HEK293 (cell line): ENCODE results near the gene PPP1R27.

Source experiments
- EGR2 ChIP-seq: fragments of 450-650 bp; formaldehyde crosslinking; IDR thresholded peaks from 2 replicates; pipeline ENCODE4 v1.5.1; 2016; ENCODE audit warnings: low read depth, missing biosample characterization, missing genetic modification characterization
- GLIS2 ChIP-seq: fragments of 450-650 bp; formaldehyde crosslinking; IDR thresholded peaks from 2 replicates; pipeline ENCODE4 v1.5.1; 2016; ENCODE audit warnings: missing biosample characterization, missing genetic modification characterization
- HOXA7 ChIP-seq: sonication (generic); formaldehyde crosslinking; IDR thresholded peaks from 2 replicates; pipeline ENCODE4 v1.8.1; 2022; ENCODE audit warnings: missing genetic modification reagents, borderline replicate concordance
- HOXC10 ChIP-seq: sonication (generic); formaldehyde crosslinking; IDR thresholded peaks from 2 replicates; pipeline ENCODE4 v1.8.1; 2023; ENCODE audit warnings: mild to moderate bottlenecking, missing genetic modification reagents
- KLF16 ChIP-seq: fragments of 450-650 bp; formaldehyde crosslinking; IDR thresholded peaks from 2 replicates; pipeline ENCODE4 v1.5.1; 2017; ENCODE audit warnings: missing biosample characterization, missing genetic modification characterization
- KLF8 ChIP-seq: fragments of 450-650 bp; formaldehyde crosslinking; IDR thresholded peaks from 2 replicates; pipeline ENCODE4 v1.5.1; 2016; ENCODE audit warnings: missing biosample characterization, missing genetic modification characterization
- ZFHX2 ChIP-seq: fragments of 450-650 bp; formaldehyde crosslinking; conservative IDR thresholded peaks from 2 replicates; pipeline ENCODE4 v1.5.1; 2016; ENCODE audit warnings: missing biosample characterization, missing genetic modification characterization
- ZFP41 ChIP-seq: fragments of 450-650 bp; formaldehyde crosslinking; IDR thresholded peaks from 2 replicates; pipeline ENCODE4 v1.5.1; 2016; ENCODE audit warnings: missing biosample characterization, missing genetic modification characterization, borderline replicate concordance
- ZFP69B ChIP-seq: fragments of 450-650 bp; formaldehyde crosslinking; IDR thresholded peaks from 2 replicates; pipeline ENCODE4 v1.5.1; 2016; ENCODE audit warnings: missing biosample characterization, missing genetic modification characterization
- ZNF114 ChIP-seq: fragments of 450-650 bp; formaldehyde crosslinking; IDR thresholded peaks from 2 replicates; pipeline ENCODE4 v1.5.0; 2017; ENCODE audit warnings: missing biosample characterization, missing genetic modification characterization
- ZNF132 ChIP-seq: fragments of 450-650 bp; formaldehyde crosslinking; IDR thresholded peaks from 2 replicates; pipeline ENCODE4 v1.5.1; 2017; ENCODE audit warnings: missing biosample characterization, missing genetic modification characterization, borderline replicate concordance
- ZNF146 ChIP-seq: fragments of 450-650 bp; formaldehyde crosslinking; IDR thresholded peaks from 2 replicates; pipeline ENCODE4 v1.5.1; 2016; ENCODE audit warnings: missing biosample characterization, missing genetic modification characterization
- ZNF169 ChIP-seq: fragments of 450-650 bp; formaldehyde crosslinking; IDR thresholded peaks from 2 replicates; pipeline ENCODE4 v1.5.1; 2016; ENCODE audit warnings: missing biosample characterization, missing genetic modification characterization
- ZNF184 ChIP-seq: fragments of 450-650 bp; IDR thresholded peaks from 2 replicates; pipeline ENCODE4 v1.5.1; 2018; ENCODE audit warnings: missing biosample characterization, mild to moderate bottlenecking, missing genetic modification characterization
- ZNF223 ChIP-seq: fragments of 450-650 bp; formaldehyde crosslinking; IDR thresholded peaks from 2 replicates; pipeline ENCODE4 v1.5.1; 2016; ENCODE audit warnings: missing biosample characterization, missing genetic modification characterization
- ZNF23 ChIP-seq: fragments of 450-650 bp; formaldehyde crosslinking; IDR thresholded peaks from 2 replicates; pipeline ENCODE4 v1.5.1; 2016; ENCODE audit warnings: missing biosample characterization, missing genetic modification characterization, borderline replicate concordance
- ZNF37A ChIP-seq: fragments of 450-650 bp; IDR thresholded peaks from 2 replicates; pipeline ENCODE4 v1.5.1; 2018; ENCODE audit warnings: missing biosample characterization, missing genetic modification characterization
- ZNF423 ChIP-seq: fragments of 450-650 bp; formaldehyde crosslinking; IDR thresholded peaks from 2 replicates; pipeline ENCODE4 v1.5.1; 2016; ENCODE audit warnings: missing biosample characterization, missing genetic modification characterization
- ZNF621 ChIP-seq: fragments of 450-650 bp; formaldehyde crosslinking; IDR thresholded peaks from 2 replicates; pipeline ENCODE4 v1.5.1; 2017; ENCODE audit warnings: missing biosample characterization, missing genetic modification characterization
- ZNF707 ChIP-seq: fragments of 450-650 bp; formaldehyde crosslinking; IDR thresholded peaks from 2 replicates; pipeline ENCODE4 v1.5.1; 2016; ENCODE audit warnings: missing biosample characterization, missing genetic modification characterization
- ZNF747 ChIP-seq: fragments of 450-650 bp; formaldehyde crosslinking; IDR thresholded peaks from 2 replicates; pipeline ENCODE4 v1.5.1; 2016; ENCODE audit warnings: missing biosample characterization, missing genetic modification characterization
- ZNF843 ChIP-seq: fragments of 450-650 bp; formaldehyde crosslinking; IDR thresholded peaks from 2 replicates; pipeline ENCODE4 v1.5.1; 2016; ENCODE audit warnings: missing biosample characterization, missing genetic modification characterization
- TF ChIP-seq, protein P1 (sequence below): fragments of 450-650 bp; formaldehyde crosslinking; IDR thresholded peaks from 2 replicates; pipeline ENCODE4 v1.5.1; 2017; ENCODE audit warnings: missing biosample characterization, mild to moderate bottlenecking, missing genetic modification characterization, moderate library complexity
- TF ChIP-seq, protein P2 (sequence below): fragments of 450-650 bp; IDR thresholded peaks from 2 replicates; pipeline ENCODE4 v1.5.1; 2018; ENCODE audit warnings: missing biosample characterization, missing genetic modification characterization
- TF ChIP-seq, protein P3 (sequence below): fragments of 450-650 bp; formaldehyde crosslinking; IDR thresholded peaks from 2 replicates; pipeline ENCODE4 v1.5.1; 2016; ENCODE audit warnings: missing biosample characterization, missing genetic modification characterization
- TF ChIP-seq, protein P4 (sequence below): fragments of 450-650 bp; IDR thresholded peaks from 2 replicates; pipeline ENCODE4 v1.5.1; 2018; ENCODE audit warnings: missing biosample characterization, mild to moderate bottlenecking, missing genetic modification characterization
- TF ChIP-seq, protein P5 (sequence below): fragments of 450-650 bp; formaldehyde crosslinking; IDR thresholded peaks from 2 replicates; pipeline ENCODE4 v1.5.1; 2016; ENCODE audit warnings: missing biosample characterization, missing genetic modification characterization
- TF ChIP-seq, protein P6 (sequence below): fragments of 450-650 bp; formaldehyde crosslinking; IDR thresholded peaks from 2 replicates; pipeline ENCODE4 v1.5.1; 2016; ENCODE audit warnings: missing biosample characterization, missing genetic modification characterization

The PPP1R27 gene

DNA sequence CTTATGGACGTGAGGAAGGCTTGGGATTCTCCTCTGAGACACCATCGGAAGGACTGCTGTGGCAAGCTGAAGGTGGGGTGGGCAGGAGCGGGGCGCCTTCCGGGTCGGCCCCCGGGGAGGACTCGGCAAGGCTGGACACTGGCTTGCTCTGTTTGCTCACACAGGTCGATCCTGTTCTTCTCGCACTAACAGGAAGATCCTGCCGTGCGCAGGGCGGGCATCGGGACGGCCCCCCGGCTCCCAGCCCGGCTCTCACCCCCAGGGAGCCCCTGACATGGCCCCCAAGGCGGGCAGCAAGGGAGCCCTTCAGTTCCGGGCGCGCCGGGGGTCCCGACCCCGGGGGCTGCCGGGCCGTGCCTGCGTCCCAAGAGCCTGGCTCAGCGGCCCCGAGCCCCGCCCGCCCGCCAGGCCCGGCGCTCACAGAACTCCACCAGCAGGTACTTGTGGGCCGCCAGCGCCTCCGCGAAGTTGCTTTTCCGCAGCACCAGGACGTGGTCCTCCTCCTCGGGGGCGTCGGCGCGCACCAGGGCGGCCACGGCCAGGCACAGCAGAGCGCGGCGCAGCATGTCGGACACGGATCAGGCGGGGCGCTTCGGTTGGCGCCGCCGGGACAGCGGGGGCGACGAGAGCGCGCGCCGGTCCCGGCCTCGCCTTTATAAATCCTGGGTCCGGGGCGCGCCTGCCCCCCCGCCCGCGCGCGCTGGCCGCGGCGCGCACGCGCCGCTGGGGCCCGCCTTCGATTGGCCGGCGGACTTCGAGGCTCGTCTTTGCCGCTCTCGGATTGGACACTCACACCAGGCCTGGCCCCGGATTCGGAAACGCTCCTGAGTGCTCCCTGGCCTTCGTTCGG lies 25.3 kb upstream of the PPP1R27 start, which contains the start of gene P4HB (continued):
- TF ChIP-seq ZNF184 (tag by site-specific recombination) (no peak), ZNF423 (tag by site-specific recombination) (no peak), ZNF114 (no peak), ZNF707 (tag by site-specific recombination) (no peak), ZNF621 (tag by site-specific recombination) (no peak), ZNF223 (tag by site-specific recombination) (no peak), ZNF747 (tag by site-specific recombination) (no peak), ZFP41 (tag by site-specific recombination) (no peak), ZNF132 (tag by site-specific recombination) (no peak), ZNF843 (tag by site-specific recombination) (no peak), ZNF146 (no peak), ZFHX2 (peak; percentile 72), ZFP69B (tag by site-specific recombination) (no peak), ZNF37A (no peak), HOXA7 (CRISPR knock-in tag) (no peak), GLIS2 (tag by site-specific recombination) (peak; percentile 86), ZNF169 (tag by site-specific recombination) (no peak), HOXC10 (CRISPR knock-in tag) (no peak), ZNF23 (tag by site-specific recombination) (no peak), KLF16 (tag by site-specific recombination) (peak; percentile 33; the same call in 1 of the 2 replicates), EGR2 (0 out of 2 replicates have a peak, but pooled peaks have one; percentile 24), KLF8 (tag by site-specific recombination) (no peak)
- TF ChIP-seq, protein P1, sequence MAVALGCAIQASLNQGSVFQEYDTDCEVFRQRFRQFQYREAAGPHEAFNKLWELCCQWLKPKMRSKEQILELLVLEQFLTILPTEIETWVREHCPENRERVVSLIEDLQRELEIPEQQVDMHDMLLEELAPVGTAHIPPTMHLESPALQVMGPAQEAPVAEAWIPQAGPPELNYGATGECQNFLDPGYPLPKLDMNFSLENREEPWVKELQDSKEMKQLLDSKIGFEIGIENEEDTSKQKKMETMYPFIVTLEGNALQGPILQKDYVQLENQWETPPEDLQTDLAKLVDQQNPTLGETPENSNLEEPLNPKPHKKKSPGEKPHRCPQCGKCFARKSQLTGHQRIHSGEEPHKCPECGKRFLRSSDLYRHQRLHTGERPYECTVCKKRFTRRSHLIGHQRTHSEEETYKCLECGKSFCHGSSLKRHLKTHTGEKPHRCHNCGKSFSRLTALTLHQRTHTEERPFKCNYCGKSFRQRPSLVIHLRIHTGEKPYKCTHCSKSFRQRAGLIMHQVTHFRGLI, result no peak
- TF ChIP-seq, protein P2, sequence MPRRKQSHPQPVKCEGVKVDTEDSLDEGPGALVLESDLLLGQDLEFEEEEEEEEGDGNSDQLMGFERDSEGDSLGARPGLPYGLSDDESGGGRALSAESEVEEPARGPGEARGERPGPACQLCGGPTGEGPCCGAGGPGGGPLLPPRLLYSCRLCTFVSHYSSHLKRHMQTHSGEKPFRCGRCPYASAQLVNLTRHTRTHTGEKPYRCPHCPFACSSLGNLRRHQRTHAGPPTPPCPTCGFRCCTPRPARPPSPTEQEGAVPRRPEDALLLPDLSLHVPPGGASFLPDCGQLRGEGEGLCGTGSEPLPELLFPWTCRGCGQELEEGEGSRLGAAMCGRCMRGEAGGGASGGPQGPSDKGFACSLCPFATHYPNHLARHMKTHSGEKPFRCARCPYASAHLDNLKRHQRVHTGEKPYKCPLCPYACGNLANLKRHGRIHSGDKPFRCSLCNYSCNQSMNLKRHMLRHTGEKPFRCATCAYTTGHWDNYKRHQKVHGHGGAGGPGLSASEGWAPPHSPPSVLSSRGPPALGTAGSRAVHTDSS, result no peak
- TF ChIP-seq, protein P3, sequence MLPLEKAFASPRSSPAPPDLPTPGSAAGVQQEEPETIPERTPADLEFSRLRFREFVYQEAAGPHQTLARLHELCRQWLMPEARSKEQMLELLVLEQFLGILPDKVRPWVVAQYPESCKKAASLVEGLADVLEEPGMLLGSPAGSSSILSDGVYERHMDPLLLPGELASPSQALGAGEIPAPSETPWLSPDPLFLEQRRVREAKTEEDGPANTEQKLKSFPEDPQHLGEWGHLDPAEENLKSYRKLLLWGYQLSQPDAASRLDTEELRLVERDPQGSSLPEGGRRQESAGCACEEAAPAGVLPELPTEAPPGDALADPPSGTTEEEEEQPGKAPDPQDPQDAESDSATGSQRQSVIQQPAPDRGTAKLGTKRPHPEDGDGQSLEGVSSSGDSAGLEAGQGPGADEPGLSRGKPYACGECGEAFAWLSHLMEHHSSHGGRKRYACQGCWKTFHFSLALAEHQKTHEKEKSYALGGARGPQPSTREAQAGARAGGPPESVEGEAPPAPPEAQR (tag by site-specific recombination), result no peak
- TF ChIP-seq, protein P4, sequence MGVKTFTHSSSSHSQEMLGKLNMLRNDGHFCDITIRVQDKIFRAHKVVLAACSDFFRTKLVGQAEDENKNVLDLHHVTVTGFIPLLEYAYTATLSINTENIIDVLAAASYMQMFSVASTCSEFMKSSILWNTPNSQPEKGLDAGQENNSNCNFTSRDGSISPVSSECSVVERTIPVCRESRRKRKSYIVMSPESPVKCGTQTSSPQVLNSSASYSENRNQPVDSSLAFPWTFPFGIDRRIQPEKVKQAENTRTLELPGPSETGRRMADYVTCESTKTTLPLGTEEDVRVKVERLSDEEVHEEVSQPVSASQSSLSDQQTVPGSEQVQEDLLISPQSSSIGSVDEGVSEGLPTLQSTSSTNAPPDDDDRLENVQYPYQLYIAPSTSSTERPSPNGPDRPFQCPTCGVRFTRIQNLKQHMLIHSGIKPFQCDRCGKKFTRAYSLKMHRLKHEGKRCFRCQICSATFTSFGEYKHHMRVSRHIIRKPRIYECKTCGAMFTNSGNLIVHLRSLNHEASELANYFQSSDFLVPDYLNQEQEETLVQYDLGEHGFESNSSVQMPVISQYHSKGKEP (tag by site-specific recombination), result no peak
- TF ChIP-seq, protein P5, sequence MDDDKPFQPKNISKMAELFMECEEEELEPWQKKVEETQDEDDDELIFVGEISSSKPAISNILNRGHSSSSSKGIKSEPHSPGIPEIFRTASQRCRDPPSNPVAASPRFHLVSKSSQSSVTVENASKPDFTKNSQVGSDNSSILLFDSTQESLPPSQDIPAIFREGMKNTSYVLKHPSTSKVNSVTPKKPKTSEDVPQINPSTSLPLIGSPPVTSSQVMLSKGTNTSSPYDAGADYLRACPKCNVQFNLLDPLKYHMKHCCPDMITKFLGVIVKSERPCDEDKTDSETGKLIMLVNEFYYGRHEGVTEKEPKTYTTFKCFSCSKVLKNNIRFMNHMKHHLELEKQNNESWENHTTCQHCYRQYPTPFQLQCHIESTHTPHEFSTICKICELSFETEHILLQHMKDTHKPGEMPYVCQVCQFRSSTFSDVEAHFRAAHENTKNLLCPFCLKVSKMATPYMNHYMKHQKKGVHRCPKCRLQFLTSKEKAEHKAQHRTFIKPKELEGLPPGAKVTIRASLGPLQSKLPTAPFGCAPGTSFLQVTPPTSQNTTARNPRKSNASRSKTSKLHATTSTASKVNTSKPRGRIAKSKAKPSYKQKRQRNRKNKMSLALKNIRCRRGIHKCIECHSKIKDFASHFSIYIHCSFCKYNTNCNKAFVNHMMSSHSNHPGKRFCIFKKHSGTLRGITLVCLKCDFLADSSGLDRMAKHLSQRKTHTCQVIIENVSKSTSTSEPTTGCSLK, result no peak
- TF ChIP-seq, protein P6, sequence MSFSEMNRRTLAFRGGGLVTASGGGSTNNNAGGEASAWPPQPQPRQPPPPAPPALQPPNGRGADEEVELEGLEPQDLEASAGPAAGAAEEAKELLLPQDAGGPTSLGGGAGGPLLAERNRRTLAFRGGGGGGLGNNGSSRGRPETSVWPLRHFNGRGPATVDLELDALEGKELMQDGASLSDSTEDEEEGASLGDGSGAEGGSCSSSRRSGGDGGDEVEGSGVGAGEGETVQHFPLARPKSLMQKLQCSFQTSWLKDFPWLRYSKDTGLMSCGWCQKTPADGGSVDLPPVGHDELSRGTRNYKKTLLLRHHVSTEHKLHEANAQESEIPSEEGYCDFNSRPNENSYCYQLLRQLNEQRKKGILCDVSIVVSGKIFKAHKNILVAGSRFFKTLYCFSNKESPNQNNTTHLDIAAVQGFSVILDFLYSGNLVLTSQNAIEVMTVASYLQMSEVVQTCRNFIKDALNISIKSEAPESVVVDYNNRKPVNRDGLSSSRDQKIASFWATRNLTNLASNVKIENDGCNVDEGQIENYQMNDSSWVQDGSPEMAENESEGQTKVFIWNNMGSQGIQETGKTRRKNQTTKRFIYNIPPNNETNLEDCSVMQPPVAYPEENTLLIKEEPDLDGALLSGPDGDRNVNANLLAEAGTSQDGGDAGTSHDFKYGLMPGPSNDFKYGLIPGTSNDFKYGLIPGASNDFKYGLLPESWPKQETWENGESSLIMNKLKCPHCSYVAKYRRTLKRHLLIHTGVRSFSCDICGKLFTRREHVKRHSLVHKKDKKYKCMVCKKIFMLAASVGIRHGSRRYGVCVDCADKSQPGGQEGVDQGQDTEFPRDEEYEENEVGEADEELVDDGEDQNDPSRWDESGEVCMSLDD (tag by site-specific recombination), result no peak
